SK-N-SH (cell line): Measurements from ENCODE around the gene ANKMY1. TPM values are rescaled to one million over a fixed set of nuclear protein-coding genes. Genes with fewer than 3 reads are reported as not detected.

Source experiments
- CTCF ChIA-PET: fragments of 300-600, 350-600 bp; formaldehyde crosslinking; extraction: SDS; loops from one replicate; lab custom pipeline; 2021; lab: Yijun Ruan, JAX
- POLR2A ChIA-PET: fragments of 350-600 bp; sonication (Branson Sonifier 250); formaldehyde crosslinking; extraction: SDS; loops from one replicate; lab custom pipeline; 2020; ENCODE audit warnings: antibody characterized with exemption, inconsistent platforms; lab: Yijun Ruan, JAX
- DNase-seq: peaks from one replicate; pipeline ENCODE4 v3.0.0; 2012
- H2AFZ ChIP-seq: fragments of 200-600 bp; sonication (generic); 2 replicates; pipeline ENCODE4 v1.8.1; 2016; ENCODE audit warnings: antibody characterized with exemption, mild to moderate bottlenecking, low read depth
- H3F3A ChIP-seq: fragments of 200-600 bp; sonication (generic); replicated peaks from 2 replicates; pipeline ENCODE3; 2016; ENCODE audit warnings: antibody characterized with exemption, mild to moderate bottlenecking; ENCODE audit not compliant: insufficient read depth
- H3K27ac ChIP-seq, 2 experiments: fragments of 200-500 bp in 1 of 2; fragments of 200-600 bp in 1 of 2; sonication (Bioruptor generic) in 1 of 2; sonication (generic), shearing (Covaris generic) in 1 of 2; 2 replicates each; pipeline versions ENCODE4 v1.5.1 to v1.6.1; 2014 to 2016; ENCODE audit warnings: low read depth in 2 of 2, inconsistent platforms in 1 of 2, low read length in 1 of 2, mild to moderate bottlenecking in 1 of 2, mixed read lengths in 1 of 2
- H3K27me3 ChIP-seq: fragments of 200-600 bp; sonication (generic), shearing (Covaris generic); 2 replicates; pipeline ENCODE4 v1.6.1; 2016; ENCODE audit warnings: mixed run types; ENCODE audit not compliant: insufficient read depth
- H3K36me3 ChIP-seq, 2 experiments: fragments of 200-500 bp in 1 of 2; fragments of 200-600 bp in 1 of 2; sonication (Bioruptor generic) in 1 of 2; sonication (generic) in 1 of 2; replicated peaks in 1 of 2; 2 replicates each; pipeline versions ENCODE3 to v1.5.1; 2014 to 2016; ENCODE audit warnings: low read length in 1 of 2, mild to moderate bottlenecking in 1 of 2; ENCODE audit not compliant: insufficient read depth in 2 of 2, control insufficient read depth in 1 of 2
- H3K4me1 ChIP-seq, 2 experiments: fragments of 200-500 bp in 1 of 2; fragments of 200-600 bp in 1 of 2; sonication (Bioruptor generic) in 1 of 2; sonication (generic), shearing (Covaris generic) in 1 of 2; 2 replicates each; pipeline versions ENCODE4 v1.5.1 to v1.6.1; 2014 to 2016; ENCODE audit warnings: low read depth in 1 of 2, low read length in 1 of 2, mixed run types in 1 of 2; ENCODE audit not compliant: insufficient read depth in 2 of 2, control insufficient read depth in 1 of 2
- H3K4me2 ChIP-seq: fragments of 200-600 bp; sonication (generic), shearing (Covaris generic); 2 replicates; pipeline ENCODE4 v1.6.1; 2017; ENCODE audit warnings: mixed run types
- H3K4me3 ChIP-seq, 2 experiments: fragments of 200-500 bp in 1 of 2; fragments of 200-600 bp in 1 of 2; sonication (Bioruptor generic) in 1 of 2; sonication (generic), shearing (Covaris generic) in 1 of 2; 2 replicates each; pipeline versions ENCODE4 v1.5.1 to v1.8.1; 2014 to 2016; ENCODE audit warnings: low read depth in 2 of 2, inconsistent platforms in 1 of 2, low read length in 1 of 2, mild to moderate bottlenecking in 1 of 2, mixed read lengths in 1 of 2, moderate library complexity in 1 of 2
- H3K79me2 ChIP-seq: fragments of 200-600 bp; sonication (generic); 2 replicates; pipeline ENCODE4 v1.8.1; 2017; ENCODE audit warnings: mild to moderate bottlenecking; ENCODE audit not compliant: insufficient read depth
- H3K9ac ChIP-seq: fragments of 200-600 bp; sonication (generic); 2 replicates; pipeline ENCODE4 v1.6.1; 2017; ENCODE audit warnings: mixed run types
- H3K9me2 ChIP-seq: fragments of 200-600 bp; sonication (generic); 2 replicates; pipeline ENCODE4 v1.6.1; 2017; ENCODE audit warnings: mixed run types
- H3K9me3 ChIP-seq: fragments of 200-600 bp; sonication (generic); 2 replicates; pipeline ENCODE4 v1.6.1; 2017; ENCODE audit warnings: mixed run types, mild to moderate bottlenecking, moderate library complexity
- H4K20me1 ChIP-seq: fragments of 200-600 bp; sonication (generic); 2 replicates; pipeline ENCODE4 v1.6.1; 2017; ENCODE audit warnings: mild to moderate bottlenecking, mixed run types; ENCODE audit not compliant: insufficient read depth
- ELF1 ChIP-seq: IDR thresholded peaks from 2 replicates; pipeline ENCODE4 v1.4.0; 2012
- FOSL2 ChIP-seq: IDR thresholded peaks from 2 replicates; pipeline ENCODE4 v1.4.0; 2012; ENCODE audit warnings: low read depth, mild to moderate bottlenecking, moderate library complexity, borderline replicate concordance
- FOXJ3 ChIP-seq: sonication (generic); formaldehyde crosslinking; IDR thresholded peaks from 2 replicates; pipeline ENCODE4 v1.5.1; 2020; ENCODE audit warnings: mild to moderate bottlenecking, missing genetic modification reagents
- FOXM1 ChIP-seq: IDR thresholded peaks from 2 replicates; pipeline ENCODE4 v1.4.0; 2012; ENCODE audit warnings: low read depth, mild to moderate bottlenecking
- GABPA ChIP-seq: IDR thresholded peaks from 2 replicates; pipeline ENCODE4 v1.4.0; 2012; ENCODE audit warnings: low read depth, mild to moderate bottlenecking
- GATA2 ChIP-seq: sonication (generic); formaldehyde crosslinking; IDR thresholded peaks from 2 replicates; pipeline ENCODE4 v1.5.0; 2020; ENCODE audit warnings: mild to moderate bottlenecking, missing genetic modification reagents
- MXI1 ChIP-seq: IDR thresholded peaks from 2 replicates; pipeline ENCODE4 v1.6.1; 2012; ENCODE audit warnings: mild to moderate bottlenecking, low read depth, low read length, improper control_type of control experiment
- NFIC ChIP-seq: IDR thresholded peaks from 2 replicates; pipeline ENCODE4 v1.4.0; 2012; ENCODE audit warnings: borderline replicate concordance
- NRF1 ChIP-seq: IDR thresholded peaks from 2 replicates; pipeline ENCODE4 v1.6.1; 2012; ENCODE audit warnings: low read depth, mild to moderate bottlenecking, low read length
- RCOR1 ChIP-seq: fragments of 150-350 bp; IDR thresholded peaks from 2 replicates; pipeline ENCODE4 v1.6.1; 2017; ENCODE audit warnings: antibody characterized with exemption, low read length
- RXRA ChIP-seq: IDR thresholded peaks from 2 replicates; pipeline ENCODE4 v1.4.0; 2012; ENCODE audit warnings: low read depth, mild to moderate bottlenecking, borderline replicate concordance
- TCF12 ChIP-seq: IDR thresholded peaks from 2 replicates; pipeline ENCODE4 v1.4.0; 2012
- TEAD4 ChIP-seq: IDR thresholded peaks from 2 replicates; pipeline ENCODE4 v1.4.0; 2012; ENCODE audit warnings: mild to moderate bottlenecking, borderline replicate concordance; ENCODE audit not compliant: insufficient read depth
- WGBS: methylation state at CpG from one replicate; pipeline ENCODE4 v1.1.6; 2017; ENCODE audit warnings: low lambda C conversion rate; 5-methylcytosine and 5-hydroxymethylcytosine counted together
- polyA plus RNA-seq, 3 experiments: library from polyadenylated mRNA; depleted of rRNA; stranded (reverse); fragments of >200 nt; gene quantifications; 2 replicates each; pipeline ENCODE4 v1.2.3, GENCODE V29; 2012
- TF ChIP-seq, protein P1 (sequence below): fragments of 150-350 bp; IDR thresholded peaks from 2 replicates; pipeline ENCODE4 v1.6.1; 2016; ENCODE audit warnings: mild to moderate bottlenecking, low read depth, low read length
- TF ChIP-seq, protein P2 (sequence below): IDR thresholded peaks from 2 replicates; pipeline ENCODE4; 2012
- TF ChIP-seq, protein P3 (sequence below): IDR thresholded peaks from 2 replicates; pipeline ENCODE4 v1.4.0; 2012; ENCODE audit warnings: low read depth, borderline replicate concordance

The ANKMY1 gene
- polyA plus RNA-seq, 1 of the 3 experiments (the other 2 are of a cell fraction): 12.1 TPM

GRCh38 chr2:240498958-240499260, 58.9 kb downstream of the ANKMY1 start:
- no peak overlapping the region for H3K27ac ChIP-seq
- H3K9me2 ChIP-seq: no peaks in the 10 kb centered on the region
- no peaks in the 10 kb centered on the region for H3K27me3 ChIP-seq
- POLR2A ChIA-PET: no interaction called here
- H3K79me2 ChIP-seq: no peaks in the 10 kb centered on the region
- no peak overlapping the region for H3K4me2 ChIP-seq
- no peaks in the 10 kb centered on the region for H4K20me1 ChIP-seq
- no peak overlapping the region for H3K4me3 ChIP-seq
- no peak overlapping the region for H3K9ac ChIP-seq
- H3F3A ChIP-seq: no peaks in the 10 kb centered on the region
- H3K4me1 ChIP-seq: no peaks in the 10 kb centered on the region
- H3K9me3 ChIP-seq: no peaks in the 10 kb centered on the region
- H2AFZ ChIP-seq: no peak overlapping the region
- TF ChIP-seq TCF12: no peak
- no peak for TF ChIP-seq TEAD4
- TF ChIP-seq GATA2 (CRISPR knock-in tag): no peak
- no peak for TF ChIP-seq FOXJ3 (CRISPR knock-in tag)
- no peak for TF ChIP-seq RCOR1
- TF ChIP-seq MXI1: no peak
- TF ChIP-seq ELF1: no peak
- no peak for TF ChIP-seq FOSL2
- TF ChIP-seq, protein P1, sequence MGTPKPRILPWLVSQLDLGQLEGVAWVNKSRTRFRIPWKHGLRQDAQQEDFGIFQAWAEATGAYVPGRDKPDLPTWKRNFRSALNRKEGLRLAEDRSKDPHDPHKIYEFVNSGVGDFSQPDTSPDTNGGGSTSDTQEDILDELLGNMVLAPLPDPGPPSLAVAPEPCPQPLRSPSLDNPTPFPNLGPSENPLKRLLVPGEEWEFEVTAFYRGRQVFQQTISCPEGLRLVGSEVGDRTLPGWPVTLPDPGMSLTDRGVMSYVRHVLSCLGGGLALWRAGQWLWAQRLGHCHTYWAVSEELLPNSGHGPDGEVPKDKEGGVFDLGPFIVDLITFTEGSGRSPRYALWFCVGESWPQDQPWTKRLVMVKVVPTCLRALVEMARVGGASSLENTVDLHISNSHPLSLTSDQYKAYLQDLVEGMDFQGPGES: no peak
- TF ChIP-seq NRF1: no peak
- TF ChIP-seq FOXM1: no peak
- no peak for TF ChIP-seq RXRA
- no peak for TF ChIP-seq NFIC
- TF ChIP-seq GABPA: no peak
- CTCF ChIA-PET: interaction anchor here (0.9 kb wide), 1 partner anchor 15 kb away, joined by 3 read pairs; no protein-coding TSS in a partner anchor
- WGBS: 92% methylated on average over 9 of the region's 9 CpGs
- H3K36me3 ChIP-seq: peaks cover 0 to 13% of the 10 kb centered on the region in 2 experiments
- no peak for DNase-seq

DNA sequence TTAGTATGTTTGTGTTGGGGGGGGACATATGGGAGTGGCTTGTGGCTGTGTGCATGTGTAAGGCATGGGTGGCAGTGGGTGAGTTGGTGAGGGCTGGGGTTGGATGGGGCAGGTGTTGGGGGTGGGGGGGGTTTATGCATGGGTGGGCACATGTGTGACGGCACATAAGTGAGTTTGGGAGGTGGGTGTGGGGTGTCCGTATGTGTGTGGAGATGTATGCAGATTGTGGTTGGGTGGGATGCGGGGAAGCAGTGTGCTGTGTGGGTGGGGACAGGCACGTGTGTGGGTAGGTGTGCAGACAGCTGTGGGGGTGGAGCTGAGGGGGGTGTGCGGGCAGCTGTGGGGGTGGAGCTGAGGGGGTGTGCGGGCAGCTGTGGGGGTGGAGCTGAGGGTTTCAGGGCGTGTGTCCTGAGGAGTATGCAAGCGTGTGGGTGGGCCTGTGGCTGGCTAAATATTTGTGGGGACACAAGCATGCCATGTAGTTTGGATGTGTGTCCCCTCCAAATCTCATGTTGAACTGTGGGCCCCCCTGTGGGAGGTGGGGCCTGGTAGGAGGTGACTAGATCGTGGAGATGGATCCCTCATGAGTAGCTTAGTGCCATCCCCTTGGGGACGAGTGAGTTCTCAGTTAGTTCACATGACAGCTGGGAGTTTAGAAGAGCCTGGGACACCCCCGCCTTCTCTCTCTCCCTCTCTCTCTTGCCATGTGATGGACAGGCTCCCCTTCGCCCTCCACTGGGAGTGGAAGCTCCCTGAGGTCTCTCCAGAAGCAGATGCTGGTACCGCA, 59.4 kb downstream of the ANKMY1 start:
- no peak for TF ChIP-seq TCF12
- TF ChIP-seq ELF1: no peak
- TF ChIP-seq, protein P2, sequence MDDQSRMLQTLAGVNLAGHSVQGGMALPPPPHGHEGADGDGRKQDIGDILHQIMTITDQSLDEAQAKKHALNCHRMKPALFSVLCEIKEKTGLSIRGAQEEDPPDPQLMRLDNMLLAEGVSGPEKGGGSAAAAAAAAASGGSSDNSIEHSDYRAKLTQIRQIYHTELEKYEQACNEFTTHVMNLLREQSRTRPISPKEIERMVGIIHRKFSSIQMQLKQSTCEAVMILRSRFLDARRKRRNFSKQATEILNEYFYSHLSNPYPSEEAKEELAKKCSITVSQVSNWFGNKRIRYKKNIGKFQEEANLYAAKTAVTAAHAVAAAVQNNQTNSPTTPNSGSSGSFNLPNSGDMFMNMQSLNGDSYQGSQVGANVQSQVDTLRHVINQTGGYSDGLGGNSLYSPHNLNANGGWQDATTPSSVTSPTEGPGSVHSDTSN: no peak
- no peak for TF ChIP-seq FOSL2
- TF ChIP-seq, protein P3, sequence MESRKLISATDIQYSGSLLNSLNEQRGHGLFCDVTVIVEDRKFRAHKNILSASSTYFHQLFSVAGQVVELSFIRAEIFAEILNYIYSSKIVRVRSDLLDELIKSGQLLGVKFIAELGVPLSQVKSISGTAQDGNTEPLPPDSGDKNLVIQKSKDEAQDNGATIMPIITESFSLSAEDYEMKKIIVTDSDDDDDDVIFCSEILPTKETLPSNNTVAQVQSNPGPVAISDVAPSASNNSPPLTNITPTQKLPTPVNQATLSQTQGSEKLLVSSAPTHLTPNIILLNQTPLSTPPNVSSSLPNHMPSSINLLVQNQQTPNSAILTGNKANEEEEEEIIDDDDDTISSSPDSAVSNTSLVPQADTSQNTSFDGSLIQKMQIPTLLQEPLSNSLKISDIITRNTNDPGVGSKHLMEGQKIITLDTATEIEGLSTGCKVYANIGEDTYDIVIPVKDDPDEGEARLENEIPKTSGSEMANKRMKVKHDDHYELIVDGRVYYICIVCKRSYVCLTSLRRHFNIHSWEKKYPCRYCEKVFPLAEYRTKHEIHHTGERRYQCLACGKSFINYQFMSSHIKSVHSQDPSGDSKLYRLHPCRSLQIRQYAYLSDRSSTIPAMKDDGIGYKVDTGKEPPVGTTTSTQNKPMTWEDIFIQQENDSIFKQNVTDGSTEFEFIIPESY: no peak
- Histone ChIP-seq H3K4me1 (no peaks in the 10 kb centered on the region), H3K36me3 (peaks cover 0 to 13% of the 10 kb centered on the region in 2 experiments), H3K9me2 (no peaks in the 10 kb centered on the region), H2AFZ (no peak overlapping the region), H3K27ac (no peak overlapping the region), H3K27me3 (no peaks in the 10 kb centered on the region), H3K4me2 (no peak overlapping the region), H3K9ac (no peak overlapping the region), H3K9me3 (no peaks in the 10 kb centered on the region), H4K20me1 (no peaks in the 10 kb centered on the region), H3K79me2 (no peaks in the 10 kb centered on the region), H3K4me3 (no peak overlapping the region), H3F3A (no peaks in the 10 kb centered on the region)
- POLR2A ChIA-PET: no interaction called here
- peak; percentile 2 for DNase-seq
- 87% methylated on average over 11 of the region's 13 CpGs for WGBS
- CTCF ChIA-PET: interaction anchor here (0.9 kb wide), 1 partner anchor 16 kb away, joined by 3 read pairs; no protein-coding TSS in a partner anchor
